Measurements from ENCODE around the gene CCT5. TPM values are rescaled to one million over a fixed set of nuclear protein-coding genes. Genes with fewer than 3 reads are reported as not detected.

CCT5 gene
- total RNA-seq, 1 donor from 2014 or later = 212 TPM

Small RNA genes lying within 50 kb of the gene (small RNA-seq; reads per million reads assigned to genes)
- gene RF00019 = not detected

Other genes starting within 250 kb of the CCT5 start
- gene ATPSCKMT, start 392 bp upstream of the CCT5 start, total RNA-seq = 21.9 TPM
- gene CMBL, start 57.6 kb downstream of the CCT5 start, total RNA-seq = 34.4 TPM
- gene MARCHF6, start 103.4 kb downstream of the CCT5 start, total RNA-seq = 110 TPM
- gene ROPN1L, start 191.6 kb downstream of the CCT5 start, total RNA-seq = not detected

Data from skeletal muscle tissue (tissue), 2 donors.